HepG2 (cell line): ENCODE results near the gene TGM2. TPM values are rescaled to one million over a fixed set of nuclear protein-coding genes. Genes with fewer than 3 reads are reported as not detected.

Experiments
- ATF7-NPFF ChIP-seq: sonication (generic); formaldehyde crosslinking; IDR thresholded peaks from 2 replicates; pipeline ENCODE4 v1.8.1; 2023; ENCODE audit warnings: mild to moderate bottlenecking, low read depth, missing genetic modification reagents, moderate library complexity
- ETV6 ChIP-seq: sonication (generic); formaldehyde crosslinking; conservative IDR thresholded peaks from 2 replicates; pipeline ENCODE4 v1.4.0; 2020; ENCODE audit warnings: missing genetic modification reagents
- KDM1A ChIP-seq: IDR thresholded peaks from 2 replicates; pipeline ENCODE4 v1.6.1; 2016; ENCODE audit warnings: missing compliant biosample characterization
- MAFG ChIP-seq: sonication (generic); formaldehyde crosslinking; IDR thresholded peaks from 2 replicates; pipeline ENCODE4 v1.5.1; 2020; ENCODE audit warnings: mild to moderate bottlenecking, missing genetic modification reagents
- MEIS2 ChIP-seq: sonication (generic); formaldehyde crosslinking; IDR thresholded peaks from 2 replicates; pipeline ENCODE4 v1.9.0; 2021; ENCODE audit warnings: mild to moderate bottlenecking, missing genetic modification reagents
- MTF1 ChIP-seq: sonication (generic); formaldehyde crosslinking; IDR thresholded peaks from 2 replicates; pipeline ENCODE4 v1.5.0; 2020; ENCODE audit warnings: missing genetic modification reagents
- MXI1 ChIP-seq: IDR thresholded peaks from 3 replicates; pipeline ENCODE4 v1.6.1; 2012; ENCODE audit warnings: low read depth, low read length, inconsistent platforms, borderline replicate concordance
- NFYB ChIP-seq: sonication (generic); formaldehyde crosslinking; IDR thresholded peaks from 2 replicates; pipeline ENCODE4 v1.4.0; 2020; ENCODE audit warnings: missing genetic modification reagents
- ZC3H4 ChIP-seq: sonication (generic); formaldehyde crosslinking; IDR thresholded peaks from 2 replicates; pipeline ENCODE4 v1.4.0; 2020; ENCODE audit warnings: missing genetic modification reagents, borderline replicate concordance
- ZKSCAN5 ChIP-seq: sonication (generic); formaldehyde crosslinking; IDR thresholded peaks from 2 replicates; pipeline ENCODE4 v1.5.1; 2020; ENCODE audit warnings: mild to moderate bottlenecking, missing genetic modification reagents
- ZNF30 ChIP-seq: sonication (generic); formaldehyde crosslinking; IDR thresholded peaks from 2 replicates; pipeline ENCODE4 v1.5.0; 2020; ENCODE audit warnings: mild to moderate bottlenecking, missing genetic modification reagents
- ZNF337 ChIP-seq: sonication (generic); formaldehyde crosslinking; IDR thresholded peaks from 2 replicates; pipeline ENCODE4 v1.5.1; 2020; ENCODE audit warnings: missing genetic modification reagents, low read depth, mild to moderate bottlenecking, borderline replicate concordance
- ZNF570 ChIP-seq: sonication (generic); formaldehyde crosslinking; IDR thresholded peaks from 2 replicates; pipeline ENCODE4 v1.4.0; 2020; ENCODE audit warnings: mild to moderate bottlenecking, missing genetic modification reagents, borderline replicate concordance
- polyA plus RNA-seq, 8 experiments: library from polyadenylated mRNA; depleted of rRNA in 3 of 8; stranded (reverse) in 7 of 8; unstranded in 1 of 8; fragments of >200 nt; fragmentation: Illumina TruSeq in 4 of 8; extraction: Trizol in 4 of 8; gene quantifications; 2 replicates each; pipeline versions ENCODE4 v1.2.1 to v1.2.3, GENCODE V29; 2011 to 2016; ENCODE audit warnings: low read depth in 4 of 8, missing spikeins in 1 of 8, mixed read lengths in 1 of 8; ENCODE audit not compliant: insufficient read depth in 1 of 8
- total RNA-seq, 5 experiments: library from RNA; depleted of rRNA; stranded (reverse); fragments of >200 nt; fragmentation: Illumina TruSeq; extraction: Trizol; gene quantifications; 2 replicates each; pipeline ENCODE4 v1.2.3, GENCODE V29; 2016; ENCODE audit warnings: low read depth in 1 of 5
- TF ChIP-seq, protein P1 (sequence below): sonication (generic); formaldehyde crosslinking; IDR thresholded peaks from 2 replicates; pipeline ENCODE4 v1.4.0; 2020; ENCODE audit warnings: missing genetic modification reagents, borderline replicate concordance
- TF ChIP-seq, protein P2 (sequence below): IDR thresholded peaks from 2 replicates; pipeline ENCODE4 v1.6.1; 2016; ENCODE audit warnings: missing genetic modification reagents, missing compliant biosample characterization

TGM2 gene
- total and polyA plus RNA-seq, 2 of the 13 experiments (the other 11 are each of a cell fraction or from before 2014, with no cell fraction given): 4.2 to 46.4 TPM

DNA sequence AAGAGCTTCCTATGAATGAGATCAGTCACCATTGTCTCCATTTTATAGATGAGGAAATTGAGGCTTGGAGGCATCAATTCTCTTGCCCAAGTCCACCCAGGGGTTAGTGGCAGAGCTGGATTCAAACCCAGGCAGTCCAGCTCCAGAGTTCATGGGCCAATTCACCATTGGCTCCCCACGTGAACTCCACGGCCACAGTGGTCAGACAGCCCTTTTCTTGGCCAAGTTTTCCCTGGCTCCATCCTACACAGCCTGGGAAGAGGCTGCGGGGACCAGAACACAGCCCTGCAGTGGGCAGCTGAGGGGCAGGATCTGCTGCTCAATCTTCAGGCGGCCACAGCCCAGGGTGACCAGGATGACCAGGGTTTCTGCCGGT, 20.5 kb downstream of the TGM2 start (continued):
- TF ChIP-seq, protein P1, sequence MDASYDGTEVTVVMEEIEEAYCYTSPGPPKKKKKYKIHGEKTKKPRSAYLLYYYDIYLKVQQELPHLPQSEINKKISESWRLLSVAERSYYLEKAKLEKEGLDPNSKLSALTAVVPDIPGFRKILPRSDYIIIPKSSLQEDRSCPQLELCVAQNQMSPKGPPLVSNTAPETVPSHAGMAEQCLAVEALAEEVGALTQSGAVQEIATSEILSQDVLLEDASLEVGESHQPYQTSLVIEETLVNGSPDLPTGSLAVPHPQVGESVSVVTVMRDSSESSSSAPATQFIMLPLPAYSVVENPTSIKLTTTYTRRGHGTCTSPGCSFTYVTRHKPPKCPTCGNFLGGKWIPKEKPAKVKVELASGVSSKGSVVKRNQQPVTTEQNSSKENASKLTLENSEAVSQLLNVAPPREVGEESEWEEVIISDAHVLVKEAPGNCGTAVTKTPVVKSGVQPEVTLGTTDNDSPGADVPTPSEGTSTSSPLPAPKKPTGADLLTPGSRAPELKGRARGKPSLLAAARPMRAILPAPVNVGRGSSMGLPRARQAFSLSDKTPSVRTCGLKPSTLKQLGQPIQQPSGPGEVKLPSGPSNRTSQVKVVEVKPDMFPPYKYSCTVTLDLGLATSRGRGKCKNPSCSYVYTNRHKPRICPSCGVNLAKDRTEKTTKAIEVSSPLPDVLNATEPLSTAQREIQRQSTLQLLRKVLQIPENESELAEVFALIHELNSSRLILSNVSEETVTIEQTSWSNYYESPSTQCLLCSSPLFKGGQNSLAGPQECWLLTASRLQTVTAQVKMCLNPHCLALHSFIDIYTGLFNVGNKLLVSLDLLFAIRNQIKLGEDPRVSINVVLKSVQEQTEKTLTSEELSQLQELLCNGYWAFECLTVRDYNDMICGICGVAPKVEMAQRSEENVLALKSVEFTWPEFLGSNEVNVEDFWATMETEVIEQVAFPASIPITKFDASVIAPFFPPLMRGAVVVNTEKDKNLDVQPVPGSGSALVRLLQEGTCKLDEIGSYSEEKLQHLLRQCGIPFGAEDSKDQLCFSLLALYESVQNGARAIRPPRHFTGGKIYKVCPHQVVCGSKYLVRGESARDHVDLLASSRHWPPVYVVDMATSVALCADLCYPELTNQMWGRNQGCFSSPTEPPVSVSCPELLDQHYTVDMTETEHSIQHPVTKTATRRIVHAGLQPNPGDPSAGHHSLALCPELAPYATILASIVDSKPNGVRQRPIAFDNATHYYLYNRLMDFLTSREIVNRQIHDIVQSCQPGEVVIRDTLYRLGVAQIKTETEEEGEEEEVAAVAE (CRISPR knock-in tag): no peak
- TF ChIP-seq ZKSCAN5 (CRISPR knock-in tag) (0 out of 2 replicates have a peak, but pooled peaks have one; percentile 2), ATF7-NPFF (CRISPR knock-in tag) (no peak), KDM1A (CRISPR knock-in tag) (0 out of 2 replicates have a peak, but pooled peaks have one; percentile 11), MAFG (CRISPR knock-in tag) (no peak), ZNF337 (CRISPR knock-in tag) (0 out of 2 replicates have a peak, but pooled peaks have one; percentile 64), ETV6 (CRISPR knock-in tag) (no peak), ZC3H4 (CRISPR knock-in tag) (0 out of 2 replicates have a peak, but pooled peaks have one; percentile 4), ZNF30 (0 out of 2 replicates have a peak, but pooled peaks have one; percentile 55), ZNF570 (CRISPR knock-in tag) (no peak), MTF1 (CRISPR knock-in tag) (no peak), MXI1 (no peak), MEIS2 (CRISPR knock-in tag) (no peak), NFYB (no peak)
- TF ChIP-seq, protein P2, sequence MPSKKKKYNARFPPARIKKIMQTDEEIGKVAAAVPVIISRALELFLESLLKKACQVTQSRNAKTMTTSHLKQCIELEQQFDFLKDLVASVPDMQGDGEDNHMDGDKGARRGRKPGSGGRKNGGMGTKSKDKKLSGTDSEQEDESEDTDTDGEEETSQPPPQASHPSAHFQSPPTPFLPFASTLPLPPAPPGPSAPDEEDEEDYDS (CRISPR knock-in tag): no peak
- TF ChIP-seq, all 625 proteins: peak for 13
